Stimulated activated CD8-positive, alpha-beta memory T cell treated with anti-CD3 and anti-CD28 coated beads, Interleukin-15, amount 100 ng/mL, for 1 hour (primary cell): ENCODE measurements around the gene ITPR1.

ENCODE experiments used
- DNase-seq: peaks from one replicate; pipeline ENCODE4 v3.0.0-alpha.2; 2020; ENCODE audit warnings: low read depth

Gene ITPR1

DNA sequence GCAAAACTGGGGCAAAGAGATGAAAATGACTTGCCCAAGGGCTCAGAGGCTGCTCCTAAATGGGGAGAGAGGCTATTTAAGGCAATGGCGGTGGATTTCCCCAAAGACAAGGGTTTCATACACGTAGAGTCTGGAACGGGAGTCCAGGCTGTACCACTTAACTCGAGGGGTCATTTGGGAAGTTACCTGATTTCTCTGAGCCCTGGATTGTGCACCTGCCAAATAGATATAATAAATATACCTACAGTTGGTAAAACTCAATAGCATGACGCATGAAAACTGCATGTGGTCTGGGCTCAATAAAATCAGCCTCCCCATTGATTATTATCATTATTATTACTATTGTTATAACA, 1.3 kb upstream of the ITPR1 start:
- DNase-seq = no peak

DNA sequence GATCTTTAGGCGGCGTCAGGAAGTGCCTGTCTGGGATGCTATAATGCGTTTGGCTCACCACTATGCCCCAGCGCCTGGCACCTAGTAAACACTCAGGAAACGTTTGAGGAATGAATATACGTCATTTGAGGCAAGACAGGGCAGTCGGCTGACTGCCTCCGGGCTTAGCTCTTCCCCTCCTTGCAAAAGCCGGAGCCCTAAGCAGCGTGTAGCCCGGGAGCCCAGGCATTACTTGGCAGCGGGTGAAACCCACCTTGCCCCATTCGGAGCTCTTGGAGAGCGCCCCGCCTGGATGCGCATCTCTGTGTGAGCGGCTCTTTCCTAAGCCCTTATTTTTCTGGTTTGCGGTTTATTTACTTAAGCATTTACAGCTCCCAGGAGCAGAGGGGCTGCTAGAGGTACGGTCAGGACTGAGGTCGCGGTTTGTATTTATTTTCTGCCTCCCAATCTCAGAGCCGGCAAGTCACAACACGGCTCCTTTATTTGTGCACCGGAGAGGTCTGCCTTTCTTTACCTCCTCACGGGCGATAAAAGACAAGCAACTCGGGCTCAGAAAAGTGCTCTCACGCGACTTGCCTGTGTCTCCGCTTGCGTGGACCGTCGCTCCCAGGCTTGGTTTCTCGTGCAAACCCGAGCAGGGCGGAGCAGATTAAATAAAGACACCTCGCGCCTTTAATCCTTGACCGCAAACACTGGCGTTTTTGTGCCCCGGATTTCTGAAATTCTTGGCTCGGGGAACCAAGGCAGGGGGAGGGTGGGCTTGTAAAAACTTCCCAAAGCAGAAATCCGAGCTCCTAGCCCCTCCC, 737 bp upstream of the ITPR1 start:
- no peak for DNase-seq

DNA sequence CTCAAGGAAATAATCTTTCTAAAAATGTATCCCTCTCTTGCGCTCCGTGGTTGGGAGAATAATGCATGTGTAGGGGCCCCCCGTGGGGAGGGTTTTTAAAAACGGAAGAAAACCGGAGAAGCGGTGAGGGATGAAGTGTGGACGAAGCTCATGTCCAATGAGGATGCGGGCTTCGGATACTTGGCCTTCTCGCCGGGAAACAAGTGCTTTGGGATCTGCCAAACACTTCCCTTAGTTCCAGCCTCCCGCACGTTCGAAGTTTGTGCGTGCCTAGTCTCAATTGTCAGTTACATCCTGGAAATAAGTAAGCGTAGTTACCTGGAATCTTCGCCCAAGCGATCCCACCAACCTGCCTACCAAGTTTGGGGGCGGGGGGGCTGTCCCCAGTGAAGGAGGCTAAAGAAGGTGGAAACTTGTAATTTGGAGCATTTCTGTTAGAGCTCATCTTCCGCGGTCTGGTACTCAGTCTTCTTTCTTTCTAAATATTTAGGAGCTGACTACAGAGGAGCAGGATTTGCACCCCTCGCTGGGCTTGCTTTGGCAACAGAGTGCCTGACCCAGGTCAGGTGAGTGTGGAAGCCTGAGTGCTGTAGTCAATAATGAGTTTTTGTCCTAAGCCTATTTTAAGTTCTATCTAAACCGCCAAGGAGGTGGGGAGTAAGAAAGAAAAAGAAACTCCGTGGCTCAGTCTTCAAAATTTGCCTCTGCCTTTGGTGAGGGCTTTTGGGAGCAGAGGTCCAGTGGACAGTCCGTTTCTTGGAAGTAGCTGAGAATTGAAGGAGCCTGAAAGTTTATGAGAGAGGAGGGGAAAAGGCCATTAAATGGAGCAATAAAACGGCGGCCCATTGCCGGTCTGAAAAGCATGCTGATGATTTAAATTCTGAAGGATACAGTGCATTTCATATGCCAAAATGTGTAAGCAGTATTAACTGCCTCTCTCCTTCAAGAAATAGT, 1.1 kb downstream of the ITPR1 start:
- no peak for DNase-seq

- no peak for DNase-seq
These were observed 1.7 kb downstream of the ITPR1 start for GRCh38 chr3:4494895-4495264.

GRCh38 chr3:4495294-4496086, 2.3 kb downstream of the ITPR1 start:
- DNase-seq = no peak

DNA sequence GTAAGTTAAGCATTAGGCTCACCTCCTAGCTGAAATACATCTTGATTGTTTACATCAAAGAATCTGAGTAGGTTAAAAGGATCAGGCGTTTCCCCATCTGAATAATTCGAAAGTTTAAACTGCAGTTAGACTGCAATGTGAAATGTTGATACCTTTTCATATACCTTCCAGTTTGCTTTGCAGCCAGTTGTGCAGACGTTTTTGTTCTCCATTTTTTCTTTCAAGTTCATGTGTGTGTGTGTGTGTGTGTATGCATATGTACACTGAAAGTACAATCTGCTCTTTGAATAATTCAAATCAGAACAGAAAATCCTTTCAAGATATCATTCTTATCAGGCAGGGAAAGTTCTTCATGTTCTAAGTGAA, 2.9 kb downstream of the ITPR1 start:
- DNase-seq = no peak

- no peak for DNase-seq
These were observed 4.0 kb downstream of the ITPR1 start for GRCh38 chr3:4497005-4497692.

DNA sequence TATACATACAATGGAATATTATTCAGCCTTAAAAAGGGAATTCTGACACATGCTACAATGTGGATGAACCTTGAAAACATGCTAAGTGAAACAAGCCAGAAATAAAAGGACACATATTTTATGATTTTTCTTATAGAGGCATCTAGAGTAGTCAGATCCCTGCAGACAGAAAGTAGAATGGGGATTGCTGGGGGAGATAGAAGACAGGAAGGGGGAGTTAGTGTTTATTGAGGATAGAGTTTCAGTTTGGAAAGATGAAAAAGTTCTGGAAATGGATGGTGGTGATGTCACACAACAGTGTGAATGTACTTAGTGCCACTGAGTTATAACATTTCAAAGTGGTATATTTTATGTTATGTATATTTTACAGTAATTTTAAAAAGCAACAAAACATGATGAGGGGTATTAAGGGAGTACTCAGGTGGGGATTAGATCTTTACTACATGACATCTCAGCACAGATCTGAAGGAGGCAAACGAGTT, 4.7 kb downstream of the ITPR1 start:
- DNase-seq = no peak

- no peak for DNase-seq
These were observed 5.3 kb downstream of the ITPR1 start for GRCh38 chr3:4498446-4498845.

DNA sequence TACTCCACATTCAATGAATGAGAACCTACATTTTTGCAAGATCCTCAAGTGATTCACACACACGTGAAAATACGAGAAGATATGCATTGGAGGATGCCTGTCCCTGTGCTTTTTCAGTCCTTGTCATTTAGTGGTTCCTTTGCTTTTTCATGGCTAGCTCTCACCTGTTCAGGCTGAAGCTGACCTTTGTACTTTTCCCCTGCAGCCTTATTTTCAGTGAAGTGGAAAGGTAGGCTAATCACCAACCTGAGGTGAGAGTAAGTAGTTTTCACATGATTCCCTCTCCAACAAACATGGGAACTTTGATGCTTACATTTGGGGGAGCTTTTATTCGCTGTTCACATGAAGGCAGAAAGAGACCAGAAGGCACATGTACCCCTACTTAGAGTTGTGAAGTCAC, 8.3 kb downstream of the ITPR1 start:
- no peak for DNase-seq

DNA sequence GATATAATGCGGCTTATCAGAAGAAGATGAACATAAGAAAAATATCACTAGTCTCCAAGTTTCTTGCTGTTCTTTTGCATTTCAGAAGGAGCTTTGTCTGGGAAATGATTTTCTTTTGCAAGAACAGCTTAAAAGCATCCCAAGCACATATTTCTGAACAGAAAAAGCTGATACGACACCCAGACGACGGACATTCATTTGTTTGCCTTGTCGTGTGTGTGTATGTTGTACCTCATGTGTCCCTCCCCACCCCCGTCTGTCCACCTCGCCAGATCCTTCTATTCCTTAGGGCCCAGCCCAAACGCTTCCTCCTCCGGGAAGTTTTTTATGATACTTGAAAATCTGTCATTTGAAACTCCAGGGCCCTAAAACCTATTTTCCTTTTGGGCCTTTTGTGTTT, 8.8 kb downstream of the ITPR1 start:
- DNase-seq = no peak

DNA sequence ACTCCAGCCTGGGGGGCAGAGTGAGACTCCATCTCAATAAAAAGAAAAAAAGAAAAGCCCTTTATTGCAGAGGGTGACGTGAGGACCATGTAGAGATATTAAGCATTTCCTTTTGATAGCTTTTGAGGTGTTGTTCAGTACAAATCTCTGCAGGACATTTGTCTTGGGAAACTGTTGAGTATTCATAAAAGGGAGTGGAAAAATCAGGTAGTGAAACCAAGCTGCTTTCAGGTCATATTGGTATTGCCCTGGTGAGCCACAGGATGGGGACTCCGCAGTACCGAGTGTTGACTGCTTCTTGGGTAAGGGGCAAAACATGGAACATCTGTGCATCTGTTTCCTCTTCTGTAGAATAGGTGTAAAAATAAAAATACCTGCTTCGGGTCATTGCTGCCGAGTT, 9.9 kb downstream of the ITPR1 start:
- no peak for DNase-seq

DNA sequence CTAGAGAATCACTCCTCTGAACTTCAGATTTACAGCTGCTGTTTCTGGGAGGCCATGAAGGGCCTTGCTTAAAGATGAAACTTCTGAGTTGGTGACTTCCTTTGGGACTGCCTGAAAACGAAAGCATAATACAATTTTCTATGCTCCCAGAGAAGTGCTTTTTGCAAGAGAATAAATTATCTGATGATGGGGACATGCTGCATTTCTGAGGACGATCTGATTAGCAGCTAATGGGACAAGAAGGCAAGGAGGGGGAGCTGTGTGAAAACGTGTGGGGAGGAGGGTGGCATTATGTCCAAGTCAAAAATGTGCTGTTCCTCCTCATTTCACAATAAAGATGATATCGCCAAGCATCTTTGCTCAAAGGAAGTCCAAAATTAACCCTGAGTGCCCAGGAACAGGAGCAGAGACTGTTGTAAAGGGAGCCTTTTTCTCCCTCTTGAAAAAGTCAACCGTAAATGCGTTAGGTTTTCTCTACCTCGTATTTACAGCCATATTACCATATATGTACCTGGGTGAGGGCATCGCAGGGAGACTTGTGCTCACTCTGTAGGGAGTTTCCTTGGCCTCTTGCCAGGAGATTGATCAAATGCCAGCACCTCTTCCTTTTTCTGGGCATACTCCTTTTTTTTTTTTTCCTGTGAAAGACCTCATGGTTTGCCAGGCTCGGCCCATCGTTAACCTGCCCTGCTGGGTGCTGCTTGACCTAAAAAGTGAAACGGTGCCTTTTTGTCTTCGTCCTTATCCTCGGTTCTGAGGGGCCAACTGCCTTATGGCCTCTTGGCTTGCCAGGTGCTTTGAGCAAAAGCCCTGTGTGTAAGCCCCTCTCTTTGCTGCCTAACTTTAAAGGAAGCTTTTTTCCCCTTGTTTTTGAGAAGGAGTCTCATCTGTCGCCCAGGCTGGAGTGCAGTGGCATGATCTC, 11.5 kb downstream of the ITPR1 start:
- DNase-seq = no peak

GRCh38 chr3:4505688-4506558, 12.8 kb downstream of the ITPR1 start:
- DNase-seq = no peak

- DNase-seq = no peak
These were observed 13.4 kb downstream of the ITPR1 start for GRCh38 chr3:4506559-4507023.

DNA sequence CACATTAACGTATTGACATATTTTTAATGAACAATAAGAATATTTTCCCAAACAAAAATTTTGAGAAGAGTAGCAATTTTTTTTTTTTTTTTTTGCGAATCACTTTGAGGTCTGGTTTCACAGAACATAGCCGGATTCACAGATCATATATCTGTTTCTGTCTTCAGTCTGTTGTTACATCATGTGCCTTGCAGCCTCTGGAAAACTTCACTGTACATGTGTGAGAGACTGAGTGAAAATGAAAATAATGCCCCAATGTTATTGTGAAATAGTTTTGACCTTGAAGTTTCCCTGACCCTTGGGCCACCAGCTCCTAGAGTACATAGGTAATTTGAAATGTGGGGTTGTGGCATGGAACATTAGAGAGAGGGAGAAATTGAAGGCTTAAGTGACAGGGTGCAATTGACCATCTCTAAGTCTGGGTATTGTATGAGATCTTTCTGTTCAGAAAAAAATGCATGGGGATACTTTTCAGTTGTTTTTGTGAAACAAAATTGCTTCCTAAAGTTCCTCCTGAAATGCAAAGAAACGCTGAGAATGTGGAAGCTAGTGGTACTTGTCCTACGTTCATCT, 14.0 kb downstream of the ITPR1 start:
- DNase-seq = no peak

DNA sequence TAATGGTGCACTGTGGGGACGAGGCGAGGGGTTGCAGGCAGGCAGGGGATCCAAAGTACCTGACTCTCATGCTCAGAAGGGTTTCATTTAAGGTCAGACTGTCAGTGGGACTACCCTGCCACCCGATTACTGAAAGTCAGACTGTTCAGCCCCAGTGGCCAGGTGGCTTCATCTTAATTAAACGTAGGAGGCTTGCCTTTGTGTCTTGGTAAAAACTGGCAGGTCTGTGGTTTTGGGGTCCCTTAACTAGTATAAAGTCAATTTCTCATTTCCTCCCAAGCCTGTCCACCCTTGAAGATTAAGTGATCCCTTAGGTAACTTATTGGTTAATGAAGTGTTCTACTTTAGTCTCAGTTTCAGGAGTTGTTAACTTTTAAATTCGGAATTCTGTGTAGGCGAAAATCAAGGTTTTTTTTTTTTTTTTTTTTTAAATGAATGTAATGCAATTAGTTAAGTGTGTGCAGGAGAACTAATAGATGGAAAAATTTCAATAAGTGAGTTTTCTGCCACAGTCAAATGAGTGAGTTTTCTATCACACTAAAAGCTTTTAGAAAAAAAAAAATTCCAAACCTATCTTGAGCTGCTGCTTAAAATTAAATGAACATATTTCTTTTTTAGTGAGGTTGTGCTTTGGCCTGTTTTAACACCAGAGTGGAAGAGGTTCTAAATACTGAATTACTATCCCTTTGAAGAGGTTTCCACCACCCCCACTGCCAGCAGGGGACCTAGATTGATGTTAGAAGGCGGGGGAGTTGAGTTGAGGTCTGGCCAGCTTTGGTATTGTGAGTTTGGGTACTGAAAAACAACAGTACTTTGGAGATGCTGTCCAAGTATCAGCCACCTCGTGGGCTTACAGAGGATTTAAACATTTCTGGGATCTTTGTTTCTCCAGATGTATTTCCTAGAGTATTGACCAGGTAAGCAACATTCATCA, 15.2 kb downstream of the ITPR1 start:
- DNase-seq = no peak

DNA sequence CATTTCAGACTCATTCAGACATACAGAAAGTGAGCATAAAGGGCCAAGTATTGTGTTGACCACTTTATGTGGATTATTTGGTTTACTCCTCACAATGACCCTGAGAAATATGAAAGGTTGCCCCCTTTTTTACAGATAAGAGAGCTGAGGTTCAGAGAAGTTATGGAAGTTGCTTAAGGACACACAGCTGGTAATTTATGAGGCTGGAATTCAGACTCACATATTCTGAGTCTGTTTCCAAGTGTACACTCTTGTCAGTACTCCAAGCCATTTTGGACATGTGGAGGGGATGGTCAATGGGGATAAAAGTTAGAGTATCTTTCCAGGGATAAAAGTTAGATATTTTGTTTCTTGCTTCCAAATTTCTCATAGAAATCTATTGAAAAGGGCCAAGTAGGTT, 15.9 kb downstream of the ITPR1 start:
- DNase-seq = no peak
